IMR-90 (cell line): ENCODE data around the gene ULK2.

Experiments
- MAFK ChIP-seq: IDR thresholded peaks from 2 replicates; pipeline ENCODE4 v1.6.1; 2012; ENCODE audit warnings: low read depth, low read length, improper control_type of control experiment
- POLR2A ChIP-seq: IDR thresholded peaks from 2 replicates; pipeline ENCODE4 v1.6.1; 2012; ENCODE audit warnings: mild to moderate bottlenecking, low read depth, low read length
- RAD21 ChIP-seq: IDR thresholded peaks from 2 replicates; pipeline ENCODE4 v1.6.1; 2012; ENCODE audit warnings: low read length, improper control_type of control experiment
- RCOR1 ChIP-seq: IDR thresholded peaks from 2 replicates; pipeline ENCODE4 v1.6.1; 2012; ENCODE audit warnings: mild to moderate bottlenecking, low read length, improper control_type of control experiment; ENCODE audit not compliant: insufficient replicate concordance
- TF ChIP-seq, protein P1 (sequence below): conservative IDR thresholded peaks from 2 replicates; pipeline ENCODE4 v1.5.1; 2012; ENCODE audit warnings: mild to moderate bottlenecking, low read depth, low read length, improper control_type of control experiment
- TF ChIP-seq, protein P2 (sequence below): fragments of 150-350 bp; IDR thresholded peaks from 2 replicates; pipeline ENCODE4 v1.6.1; 2017; ENCODE audit warnings: mild to moderate bottlenecking, antibody characterized with exemption, low read length, low read depth

DNA sequence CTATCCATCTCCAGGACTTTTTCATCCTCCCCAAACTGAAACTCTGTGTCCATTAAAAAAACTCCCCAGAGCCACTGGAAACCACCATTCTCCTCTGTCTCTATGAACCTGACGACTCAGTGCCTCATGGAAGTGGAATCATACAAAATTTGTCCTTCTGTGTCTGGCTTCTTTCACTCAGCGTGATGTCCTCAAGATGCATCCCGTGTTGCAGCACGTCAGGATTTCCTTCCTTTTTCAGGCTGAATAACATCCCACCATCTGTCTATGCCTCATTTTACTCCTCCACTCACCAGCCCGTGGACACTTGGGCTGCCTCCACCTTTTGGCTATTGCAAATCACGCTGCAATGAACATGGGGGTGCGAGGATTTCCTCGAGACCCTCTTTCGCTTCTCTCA, 107.0 kb downstream of the ULK2 start:
- TF ChIP-seq, protein P1, sequence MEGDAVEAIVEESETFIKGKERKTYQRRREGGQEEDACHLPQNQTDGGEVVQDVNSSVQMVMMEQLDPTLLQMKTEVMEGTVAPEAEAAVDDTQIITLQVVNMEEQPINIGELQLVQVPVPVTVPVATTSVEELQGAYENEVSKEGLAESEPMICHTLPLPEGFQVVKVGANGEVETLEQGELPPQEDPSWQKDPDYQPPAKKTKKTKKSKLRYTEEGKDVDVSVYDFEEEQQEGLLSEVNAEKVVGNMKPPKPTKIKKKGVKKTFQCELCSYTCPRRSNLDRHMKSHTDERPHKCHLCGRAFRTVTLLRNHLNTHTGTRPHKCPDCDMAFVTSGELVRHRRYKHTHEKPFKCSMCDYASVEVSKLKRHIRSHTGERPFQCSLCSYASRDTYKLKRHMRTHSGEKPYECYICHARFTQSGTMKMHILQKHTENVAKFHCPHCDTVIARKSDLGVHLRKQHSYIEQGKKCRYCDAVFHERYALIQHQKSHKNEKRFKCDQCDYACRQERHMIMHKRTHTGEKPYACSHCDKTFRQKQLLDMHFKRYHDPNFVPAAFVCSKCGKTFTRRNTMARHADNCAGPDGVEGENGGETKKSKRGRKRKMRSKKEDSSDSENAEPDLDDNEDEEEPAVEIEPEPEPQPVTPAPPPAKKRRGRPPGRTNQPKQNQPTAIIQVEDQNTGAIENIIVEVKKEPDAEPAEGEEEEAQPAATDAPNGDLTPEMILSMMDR, result no peak
- TF ChIP-seq POLR2A (no peak), RAD21 (no peak), RCOR1 (no peak), MAFK (no peak)
- TF ChIP-seq, protein P2, sequence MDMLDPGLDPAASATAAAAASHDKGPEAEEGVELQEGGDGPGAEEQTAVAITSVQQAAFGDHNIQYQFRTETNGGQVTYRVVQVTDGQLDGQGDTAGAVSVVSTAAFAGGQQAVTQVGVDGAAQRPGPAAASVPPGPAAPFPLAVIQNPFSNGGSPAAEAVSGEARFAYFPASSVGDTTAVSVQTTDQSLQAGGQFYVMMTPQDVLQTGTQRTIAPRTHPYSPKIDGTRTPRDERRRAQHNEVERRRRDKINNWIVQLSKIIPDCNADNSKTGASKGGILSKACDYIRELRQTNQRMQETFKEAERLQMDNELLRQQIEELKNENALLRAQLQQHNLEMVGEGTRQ, result no peak
